BLaER1 treated with 17β-estradiol and CSF1 and Interleukin-3, amounts not matched to agents 10 nM and 100 nM (cell line): ENCODE results near the gene CCDC9.

Experiments
- H3K27ac ChIP-seq, 11 experiments: shearing (Covaris generic); formaldehyde crosslinking; 2 replicates each; pipeline ENCODE4 v1.8.1; 2022
- H3K27me3 ChIP-seq, 11 experiments: shearing (Covaris generic); formaldehyde crosslinking; 2 replicates each; pipeline ENCODE4 v1.8.1; 2022
- H3K36me3 ChIP-seq, 11 experiments: shearing (Covaris generic); formaldehyde crosslinking; 2 replicates each; pipeline ENCODE4 v1.8.1; 2022
- H3K4me1 ChIP-seq, 10 experiments: shearing (Covaris generic); formaldehyde crosslinking; 2 replicates each; pipeline ENCODE4 v1.8.1; 2022
- H3K4me2 ChIP-seq, 11 experiments: shearing (Covaris generic); formaldehyde crosslinking; 2 replicates each; pipeline ENCODE4 v1.8.1; 2022
- H3K4me3 ChIP-seq, 10 experiments: shearing (Covaris generic); formaldehyde crosslinking; 2 replicates each; pipeline ENCODE4 v1.8.1; 2022
- H3K9ac ChIP-seq, 11 experiments: shearing (Covaris generic); formaldehyde crosslinking; 2 replicates each; pipeline ENCODE4 v1.8.1; 2022
- H3K9me3 ChIP-seq, 11 experiments: shearing (Covaris generic); formaldehyde crosslinking; replicated peaks in 1 of 11; 2 replicates each; pipeline ENCODE4 v1.8.1; 2022
- H4K20me1 ChIP-seq, 11 experiments: shearing (Covaris generic); formaldehyde crosslinking; 2 replicates each; pipeline ENCODE4 v1.8.1; 2022
- Cebpa-rat ChIP-seq, 11 experiments: shearing (Covaris generic); IDR thresholded peaks; 2 replicates each; pipeline ENCODE4 v1.8.1; 2022

The CCDC9 gene

GRCh38 chr19:47255879-47256692 lies at the start of gene CCDC9:
TSS of gene CCDC9 (plus strand) at chr19:47256525. CDS start at chr19:47258401, 1,876 bp downstream.
- Histone ChIP-seq H4K20me1 (peaks cover 19 to 38% (median 32%) of the 10 kb centered on the region in 11 experiments; a peak in 18 of 22 replicates), H3K4me3 (peak within 1 kb of the TSS; percentile 61 to 75 (median 70)), H3K4me2 (peak within 1 kb of the TSS; percentile 89 to 99 (median 96)), H3K36me3 (peaks cover 27 to 31% (median 29%) of the 10 kb centered on the region in 11 experiments), H3K9me3 (no peaks in the 10 kb centered on the region), H3K4me1 (peaks cover 21 to 35% (median 28%) of the 10 kb centered on the region in 10 experiments), H3K27ac (peak within 1 kb of the TSS; percentile 84 to 96 (median 92)), H3K9ac (peak within 1 kb of the TSS; percentile 76 to 89 (median 83)), H3K27me3 (no peaks in the 10 kb centered on the region)
- TF ChIP-seq Cebpa-rat (IDR thresholded peaks at IDR 0.05), result no peak

- Histone ChIP-seq H3K36me3 (peaks cover 52 to 76% (median 62%) of the 10 kb centered on the region in 11 experiments), H3K4me2 (peak overlapping the region; percentile 42 to 84 (median 62); a peak in 18 of 22 replicates), H3K9me3 (no peaks in the 10 kb centered on the region), H3K9ac (peak overlapping the region in 8 of 11 experiments; percentile 60 to 70 (median 66); a peak in 14 of 22 replicates), H3K27ac (peak overlapping the region in 9 of 11 experiments; percentile 4 to 81 (median 74); a peak in 13 of 22 replicates), H3K4me1 (peaks cover 34 to 74% (median 68%) of the 10 kb centered on the region in 10 experiments), H3K4me3 (no peak overlapping the region), H3K27me3 (no peaks in the 10 kb centered on the region), H4K20me1 (peaks cover 0 to 34% (median 11%) of the 10 kb centered on the region in 11 experiments; a peak in 12 of 22 replicates)
- no peak for TF ChIP-seq Cebpa-rat (IDR thresholded peaks at IDR 0.05)
Observed at GRCh38 chr19:47209319-47210179, 46.8 kb upstream of the CCDC9 start.

- H3K27ac ChIP-seq, result peak overlapping the region in 9 of 11 experiments; percentile 4 to 81 (median 76); a peak in 16 of 22 replicates
- peaks cover 47 to 71% (median 56%) of the 10 kb centered on the region in 11 experiments for H3K36me3 ChIP-seq
- H3K4me2 ChIP-seq, result peak overlapping the region; percentile 42 to 84 (median 62); a peak in 21 of 22 replicates
- H4K20me1 ChIP-seq, result peaks cover 0 to 34% (median 11%) of the 10 kb centered on the region in 11 experiments; a peak in 12 of 22 replicates
- TF ChIP-seq Cebpa-rat (IDR thresholded peaks at IDR 0.05), result no peak
- no peak overlapping the region for H3K4me3 ChIP-seq
- peak overlapping the region in 9 of 11 experiments; percentile 60 to 70 (median 65); a peak in 12 of 22 replicates for H3K9ac ChIP-seq
- H3K9me3 ChIP-seq, result no peaks in the 10 kb centered on the region
- H3K4me1 ChIP-seq, result peaks cover 34 to 75% (median 69%) of the 10 kb centered on the region in 10 experiments
- no peaks in the 10 kb centered on the region for H3K27me3 ChIP-seq
Observed at GRCh38 chr19:47210180-47210490, 46.2 kb upstream of the CCDC9 start.

GRCh38 chr19:47210689-47211316 lies 45.5 kb upstream of the CCDC9 start:
- Histone ChIP-seq H3K27me3 (no peaks in the 10 kb centered on the region), H3K4me1 (peaks cover 34 to 75% (median 69%) of the 10 kb centered on the region in 10 experiments), H3K36me3 (peaks cover 40 to 64% (median 50%) of the 10 kb centered on the region in 11 experiments), H4K20me1 (peaks cover 0 to 34% (median 11%) of the 10 kb centered on the region in 11 experiments; a peak in 12 of 22 replicates), H3K9me3 (no peaks in the 10 kb centered on the region), H3K27ac (peak overlapping the region; percentile 66 to 81 (median 75)), H3K4me3 (no peak overlapping the region), H3K9ac (peak overlapping the region; percentile 37 to 75 (median 65); a peak in 20 of 22 replicates), H3K4me2 (peak overlapping the region; percentile 42 to 84 (median 62))
- no peak for TF ChIP-seq Cebpa-rat (IDR thresholded peaks at IDR 0.05)

- no peak for TF ChIP-seq Cebpa-rat (IDR thresholded peaks at IDR 0.05)
- H4K20me1 ChIP-seq, result no peaks in the 10 kb centered on the region; a peak in 2 of 22 replicates
- H3K4me2 ChIP-seq, result no peak overlapping the region
Observed at GRCh38 chr19:47215581-47215980, 40.7 kb upstream of the CCDC9 start.

GRCh38 chr19:47221080-47221841 lies 35.1 kb upstream of the CCDC9 start:
- Histone ChIP-seq H3K4me2 (no peak overlapping the region), H3K27me3 (no peaks in the 10 kb centered on the region), H3K36me3 (peaks cover 26 to 57% (median 43%) of the 10 kb centered on the region in 11 experiments), H3K9ac (peak overlapping the region in 3 of 11 experiments; percentile 9 to 33 (median 15); a peak in 2 of 22 replicates), H3K4me1 (peaks cover 9 to 13% (median 12%) of the 10 kb centered on the region in 10 experiments), H3K9me3 (no peaks in the 10 kb centered on the region), H3K27ac (peak overlapping the region in 3 of 11 experiments; percentile 3 to 49 (median 38); a peak in 4 of 22 replicates), H3K4me3 (no peak overlapping the region), H4K20me1 (peaks cover 0 to 42% (median 5%) of the 10 kb centered on the region in 11 experiments; a peak in 7 of 22 replicates)
- TF ChIP-seq Cebpa-rat (IDR thresholded peaks at IDR 0.05), result no peak

More at GRCh38 chr19:47215581-47215980, 40.7 kb upstream of the CCDC9 start:
- Histone ChIP-seq H3K4me1 (peaks cover 25 to 44% (median 39%) of the 10 kb centered on the region in 10 experiments), H3K27me3 (no peaks in the 10 kb centered on the region), H3K9me3 (no peaks in the 10 kb centered on the region), H3K36me3 (peaks cover 3 to 27% (median 15%) of the 10 kb centered on the region in 11 experiments; a peak in 20 of 22 replicates), H3K9ac (no peak overlapping the region), H3K27ac (no peak overlapping the region), H3K4me3 (no peak overlapping the region)

GRCh38 chr19:47221890-47222289 lies 34.4 kb upstream of the CCDC9 start:
- H3K9ac ChIP-seq, result peak overlapping the region in 5 of 11 experiments; percentile 2 to 33 (median 15); a peak in 3 of 22 replicates
- H3K4me3 ChIP-seq, result no peak overlapping the region
- no peak for TF ChIP-seq Cebpa-rat (IDR thresholded peaks at IDR 0.05)
- peak overlapping the region in 3 of 11 experiments; percentile 3 to 49 (median 38); a peak in 6 of 22 replicates for H3K27ac ChIP-seq
- no peaks in the 10 kb centered on the region for H3K27me3 ChIP-seq
- peaks cover 13 to 19% (median 17%) of the 10 kb centered on the region in 10 experiments for H3K4me1 ChIP-seq
- H3K36me3 ChIP-seq, result peaks cover 26 to 57% (median 43%) of the 10 kb centered on the region in 11 experiments
- no peaks in the 10 kb centered on the region for H3K9me3 ChIP-seq
- peaks cover 0 to 42% (median 5%) of the 10 kb centered on the region in 11 experiments; a peak in 7 of 22 replicates for H4K20me1 ChIP-seq
- no peak overlapping the region for H3K4me2 ChIP-seq
